GM12878 (cell line): Measurements from ENCODE around the gene ANKRD24. TPM values are rescaled to one million over a fixed set of nuclear protein-coding genes. Genes with fewer than 3 reads are reported as not detected.
"Not testable (repeated sequence)": the region's sequence is repeated elsewhere in the genome, so short reads cannot be mapped to it uniquely, and the experiment has no call there.

Experiments
- ATAC-seq: fragments of 200-7000 bp; cut with Tn5 transposase; 3 replicates; pipeline ENCODE4 v1.9.1; 2020; ENCODE audit warnings: mild to moderate bottlenecking, moderate library complexity
- BruUV-seq: library from RNA; stranded (reverse); fragments of 400-500 nt; replicated peaks from 2 replicates; lab custom pipeline; 2021; lab: Mats Ljungman, UMichigan
- CTCF ChIA-PET: fragments of 300-600 bp; sonication (Branson Sonifier 250); formaldehyde crosslinking; extraction: SDS; loops from one replicate; lab custom pipeline; 2021; ENCODE audit warnings: inconsistent platforms; lab: Yijun Ruan, JAX
- POLR2A ChIA-PET: fragments of 350-600 bp; formaldehyde crosslinking; extraction: SDS; loops from one replicate; lab custom pipeline; 2021; ENCODE audit warnings: inconsistent platforms; lab: Charles Lee
- RAD21 ChIA-PET: fragments of 300-600 bp; sonication (Branson Sonifier 250); formaldehyde crosslinking; loops from one replicate; lab custom pipeline; 2023; ENCODE audit warnings: antibody characterized with exemption; ENCODE audit not compliant: unreplicated experiment; lab: Charles Lee
- SMC1A ChIA-PET: fragments of 300-600 bp; sonication (Branson Sonifier 250); formaldehyde crosslinking; loops from one replicate; lab custom pipeline; 2023; ENCODE audit not compliant: unreplicated experiment, uncharacterized antibody; lab: Charles Lee
- DNase-seq: peaks from one replicate; pipeline ENCODE4 v3.0.0-alpha.2; 2011; ENCODE audit warnings: low read depth, low spot score
- FAIRE-seq: peaks from 3 replicates; lab custom pipeline; 2011; peaks lifted over from hg19 to GRCh38; lab: Jason Lieb, UNC
- H2AFZ ChIP-seq: 2 replicates; pipeline ENCODE4 v1.6.0; 2011; ENCODE audit warnings: low read depth, low read length, control low read depth; ENCODE audit not compliant: control insufficient read depth
- H3K27ac ChIP-seq: 2 replicates; pipeline ENCODE4 v1.5.1; 2011; ENCODE audit warnings: control low read depth; ENCODE audit not compliant: control insufficient read depth, insufficient read depth
- H3K27me3 ChIP-seq, 2 experiments: replicated peaks in 1 of 2; 2 replicates each; pipeline versions ENCODE4 v1.6.0 to v1.6.1; 2011; ENCODE audit warnings: low read length in 1 of 2; ENCODE audit not compliant: control insufficient read depth in 2 of 2, insufficient read depth in 2 of 2
- H3K36me3 ChIP-seq, 2 experiments: 2 replicates each; pipeline ENCODE4 v1.5.1; 2011; ENCODE audit warnings: low read length in 1 of 2; ENCODE audit not compliant: control insufficient read depth in 2 of 2, insufficient read depth in 2 of 2
- H3K4me1 ChIP-seq: 2 replicates; pipeline ENCODE4 v1.6.1; 2011; ENCODE audit warnings: mild to moderate bottlenecking, low read length, moderate library complexity, mixed read lengths; ENCODE audit not compliant: control insufficient read depth, insufficient read depth
- H3K4me2 ChIP-seq: 2 replicates; pipeline ENCODE4 v1.6.0; 2011; ENCODE audit warnings: control low read depth; ENCODE audit not compliant: control insufficient read depth, insufficient read depth
- H3K4me3 ChIP-seq: fragments of 200-600 bp; sonication (generic); 2 replicates; pipeline ENCODE4 v1.5.1; 2016
- H3K79me2 ChIP-seq: 2 replicates; pipeline ENCODE4 v1.6.0; 2011; ENCODE audit warnings: low read length; ENCODE audit not compliant: control insufficient read depth, insufficient read depth
- H3K9ac ChIP-seq: 2 replicates; pipeline ENCODE4 v1.8.0; 2011; ENCODE audit warnings: low read length, control low read depth, mixed read lengths; ENCODE audit not compliant: control insufficient read depth, insufficient read depth
- H3K9me3 ChIP-seq: replicated peaks from 3 replicates; pipeline ENCODE4 v1.5.1; 2011; ENCODE audit warnings: mild to moderate bottlenecking, low read length; ENCODE audit not compliant: control insufficient read depth, insufficient read depth
- H4K20me1 ChIP-seq: 2 replicates; pipeline ENCODE4 v1.6.0; 2011; ENCODE audit not compliant: control insufficient read depth, insufficient read depth
- BCL3 ChIP-seq: IDR thresholded peaks from 2 replicates; pipeline ENCODE4 v1.6.1; 2011; ENCODE audit warnings: borderline replicate concordance, low read depth, mild to moderate bottlenecking, moderate library complexity, low read length; ENCODE audit not compliant: insufficient read depth, poor library complexity, severe bottlenecking
- WGBS: methylation state at CpG from one replicate; pipeline ENCODE4 v1.1.6; 2016; ENCODE audit warnings: low lambda C conversion rate; ENCODE audit not compliant: insufficient replicate concordance, insufficient coverage; ENCODE audit errors: missing lambda C conversion rate; 5-methylcytosine and 5-hydroxymethylcytosine counted together
- in situ Hi-C: fragments of 300-500 bp; cut with MboI; formaldehyde crosslinking; loops from 9 replicates; pipeline ENCODE4 v1.14.3; 2018; ENCODE audit warnings: mixed read lengths
- intact Hi-C: fragments of 100-400 bp; cut with micrococcal nuclease; formaldehyde crosslinking; loops from one replicate; pipeline ENCODE4 v1.14.2; 2022; ENCODE audit not compliant: unreplicated experiment
- polyA plus RNA-seq, 11 experiments: library from polyadenylated mRNA; depleted of rRNA in 4 of 11; unstranded in 6 of 11; stranded (reverse) in 5 of 11; fragments of >200 nt; fragmentation: Nextera tagmentation in 4 of 11; fragmentation: Illumina TruSeq in 1 of 11; extraction: Ambion mirVana in 4 of 11; extraction: Trizol in 1 of 11; gene quantifications; 1 replicate in 1 of 11; 2 replicates in 10 of 11; pipeline versions ENCODE4 v1.2.1 to v1.2.3, GENCODE V29; 2011 to 2016; ENCODE audit warnings: inconsistent platforms in 2 of 11, missing spikeins in 2 of 11, low read depth in 1 of 11
- total RNA-seq, 4 experiments: library from RNA; depleted of rRNA in 3 of 4; stranded (reverse); fragments of >200 nt in 3 of 4; fragmentation: Illumina TruSeq in 1 of 4; extraction: Trizol in 1 of 4; gene quantifications; 2 replicates each; pipeline versions ENCODE4 v1.2.1 to v1.2.3, GENCODE V29; 2013 to 2021

Gene ANKRD24
- total and polyA plus RNA-seq, 10 of the 15 experiments (the other 5 are each of a cell fraction or from before 2014, with no cell fraction given): 0.02 to 0.59 (median 0.35) TPM; not detected in 1

DNA sequence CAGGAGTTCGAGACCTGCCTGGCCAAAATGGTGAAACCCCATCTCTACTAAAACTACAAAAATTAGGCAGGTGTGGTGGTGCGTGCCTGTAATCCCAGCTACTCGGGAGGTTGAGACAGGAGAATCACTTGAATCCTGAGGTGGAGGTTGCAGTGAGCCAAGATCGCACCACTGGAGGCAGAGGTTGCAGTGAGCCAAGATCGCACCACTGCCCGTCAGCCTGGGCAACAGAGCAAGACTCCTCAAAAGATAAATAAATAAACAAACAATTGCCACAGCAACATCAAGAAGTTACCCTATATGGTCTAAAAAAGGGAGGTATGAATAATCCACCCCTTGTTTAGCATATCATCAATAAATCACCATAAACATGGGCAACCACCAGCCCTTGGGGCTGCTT is 63.4 kb downstream of the ANKRD24 start:
- H4K20me1 ChIP-seq, RAD21 ChIA-PET, CTCF ChIA-PET: not testable (repeated sequence)

More for the DNA sequence above, 63.4 kb downstream of the ANKRD24 start:
- ChIA-PET SMC1A (interaction anchor here (1.2 to 2.2 kb wide), 2 partner anchors 14 to 16 kb away, joined by 3 to 9 read pairs; partner anchors contain the start of gene EBI3), POLR2A (interaction anchor here (6.9 kb wide), 1 partner anchor 14 kb away, joined by 45 read pairs; the partner anchor contains the start of gene EBI3)
- not testable (repeated sequence) for BruUV-seq, H3K9me3 ChIP-seq, H3K79me2 ChIP-seq, DNase-seq, H3K27me3 ChIP-seq, H3K9ac ChIP-seq, FAIRE-seq, ATAC-seq
- intact Hi-C loops (loop anchor here (2.0 kb wide), 1 partner anchor 17 kb away; the partner anchor contains the start of gene EBI3), in situ Hi-C loops (loop anchor here (10.0 kb wide), 1 partner anchor 1439 kb away; the partner anchor contains the start of genes HSD11B1L and MICOS13)
- WGBS: 85% methylated on average over 6 of the region's 6 CpGs
- H3K36me3 ChIP-seq: peaks cover 11 to 12% of the 10 kb centered on the region in 2 experiments
- peaks cover 18% of the 10 kb centered on the region for H3K4me1 ChIP-seq
- TF ChIP-seq BCL3: peak; percentile 76
- peak overlapping the region; percentile 72; the same call in 1 of the 2 replicates for H3K4me3 ChIP-seq
- peak overlapping the region; percentile 93 for H2AFZ ChIP-seq
- H3K27ac ChIP-seq: peak overlapping the region; percentile 100; the same call in 1 of the 2 replicates
- H3K4me2 ChIP-seq: peak overlapping the region; percentile 91; the same call in 1 of the 2 replicates
